Activated CD4-positive, alpha-beta T cell treated with anti-CD3 and anti-CD28 coated beads for 24 hours (primary cell): Measurements from ENCODE around the gene ZNF213.
A peak's percentile ranks its signal among the peaks of the same experiment; 100 is the strongest.

Source experiments
- DNase-seq, 2 donors: peaks; one replicate each; pipeline ENCODE4 v3.0.0-alpha.2; 2020; ENCODE audit warnings: low read depth in 2 of 2

Gene ZNF213

GRCh38 chr16:3101018-3101840, 33.6 kb upstream of the ZNF213 start:
- peak in 1 of 2 donors; percentile 21 for DNase-seq

GRCh38 chr16:3101841-3102470, 32.9 kb upstream of the ZNF213 start:
- no peak for DNase-seq

GRCh38 chr16:3106205-3106928, 28.5 kb upstream of the ZNF213 start:
- peak; percentile 84 to 89 for DNase-seq

DNA sequence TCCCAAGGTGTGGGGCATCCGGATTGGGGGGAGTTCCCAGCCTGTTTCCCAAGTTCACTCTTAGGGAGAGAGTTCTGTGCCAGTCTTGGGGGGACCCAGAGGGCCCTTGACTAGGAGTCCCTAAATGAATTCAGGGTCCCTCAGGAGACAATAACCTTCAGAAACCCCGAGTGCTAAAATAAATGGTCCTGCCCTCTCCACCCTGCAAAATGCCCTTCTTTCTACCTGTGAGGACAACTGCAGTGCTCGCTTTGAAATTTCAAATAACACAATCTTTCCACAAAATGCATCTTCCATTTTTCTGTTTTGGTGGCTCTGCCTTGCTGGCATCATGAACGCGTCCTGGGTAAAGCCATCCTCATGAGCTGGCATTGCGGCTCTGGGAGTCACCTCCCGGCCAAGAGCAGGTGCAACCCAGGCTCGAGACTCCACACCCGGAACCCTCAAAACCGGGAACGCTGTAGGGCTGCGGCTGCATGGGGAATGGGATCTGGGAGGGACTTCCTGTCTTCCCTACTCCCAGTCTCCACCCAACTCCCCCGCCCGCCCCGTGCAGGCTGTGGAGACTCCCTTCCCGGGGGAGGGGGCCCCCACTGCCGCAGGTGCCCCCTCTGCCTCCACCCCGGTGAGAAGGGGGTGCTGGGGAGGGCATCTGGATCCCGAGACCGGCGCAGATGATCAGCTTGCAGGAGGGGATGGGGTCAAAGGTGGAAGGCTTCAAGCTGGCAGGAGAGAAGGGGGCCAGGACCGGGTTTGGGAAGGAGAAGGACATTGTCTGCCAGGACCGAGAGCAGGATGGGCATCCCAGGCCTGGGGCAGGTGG, 22.6 kb upstream of the ZNF213 start, which contains the start of gene ZNF205:
ZNF205 (plus strand) TSS at position 529 of the 823 bp plus-strand sequence. CDS start 845 bp downstream, outside the sequence.
- DNase-seq: no peak

- no peak for DNase-seq
Measured at GRCh38 chr16:3112881-3113574, 21.8 kb upstream of the ZNF213 start.

GRCh38 chr16:3113765-3114479, 20.9 kb upstream of the ZNF213 start:
- no peak for DNase-seq

- no peak for DNase-seq
Measured at GRCh38 chr16:3115003-3115402, 19.8 kb upstream of the ZNF213 start.

DNA sequence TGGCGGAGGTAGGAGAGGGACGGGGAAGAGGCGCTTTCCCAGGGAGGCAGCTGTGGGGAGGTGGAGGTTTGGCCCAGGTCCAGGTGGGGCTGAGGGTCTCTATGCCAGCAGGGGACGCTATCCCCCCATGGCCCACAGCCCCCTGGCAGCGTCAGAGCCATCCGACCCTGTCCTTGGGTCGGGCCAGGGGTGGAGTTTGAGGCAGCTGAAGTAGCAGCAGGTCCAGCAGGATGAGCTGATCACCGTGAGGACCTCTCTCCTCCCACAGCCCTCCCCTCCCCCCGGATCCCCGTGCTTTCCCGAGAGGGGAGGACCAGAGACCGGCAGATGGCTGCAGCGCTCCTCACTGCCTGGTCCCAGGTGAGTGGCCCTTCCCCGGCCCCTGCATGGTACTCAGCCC, 19.3 kb upstream of the ZNF213 start:
- DNase-seq: no peak

- DNase-seq: no peak
Measured at GRCh38 chr16:3118204-3118790, 16.5 kb upstream of the ZNF213 start.

DNA sequence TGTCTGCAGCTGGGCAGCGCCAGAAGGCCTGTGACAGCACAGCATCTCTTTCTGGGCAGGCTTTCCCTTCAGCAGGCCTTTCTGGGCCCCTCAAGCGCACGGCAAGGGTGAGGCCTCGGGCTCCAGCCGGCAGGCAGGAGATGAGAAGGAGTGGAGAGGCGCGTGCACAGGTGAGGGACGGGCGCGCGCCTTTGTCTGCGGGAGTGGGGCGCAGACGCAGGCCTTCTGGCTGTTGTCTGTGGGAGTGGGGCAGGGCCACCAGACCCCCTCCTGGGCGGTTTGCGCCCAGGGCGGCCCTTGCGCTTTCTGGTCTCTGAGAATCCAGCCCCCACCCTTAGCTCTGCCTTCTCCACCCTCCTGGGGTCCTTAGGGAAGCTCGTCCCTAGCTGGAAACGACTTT, 16.0 kb upstream of the ZNF213 start:
- DNase-seq: no peak

DNA sequence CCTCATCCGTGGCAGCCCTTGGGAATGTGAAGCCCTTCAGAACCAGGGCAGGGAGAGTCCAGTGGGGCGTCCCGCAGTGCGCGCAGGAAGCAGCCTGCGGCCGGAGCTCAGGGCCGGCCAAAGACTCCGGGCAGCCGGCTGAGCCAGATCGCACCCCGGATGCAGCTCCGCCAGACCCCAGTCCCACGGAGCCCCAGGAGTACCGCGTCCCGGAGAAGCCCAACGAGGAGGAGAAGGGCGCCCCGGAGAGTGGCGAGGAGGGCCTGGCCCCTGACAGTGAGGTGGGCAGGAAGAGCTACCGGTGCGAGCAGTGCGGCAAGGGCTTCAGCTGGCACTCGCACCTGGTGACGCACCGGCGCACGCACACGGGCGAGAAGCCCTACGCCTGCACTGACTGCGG, 15.5 kb upstream of the ZNF213 start:
- DNase-seq: no peak

DNA sequence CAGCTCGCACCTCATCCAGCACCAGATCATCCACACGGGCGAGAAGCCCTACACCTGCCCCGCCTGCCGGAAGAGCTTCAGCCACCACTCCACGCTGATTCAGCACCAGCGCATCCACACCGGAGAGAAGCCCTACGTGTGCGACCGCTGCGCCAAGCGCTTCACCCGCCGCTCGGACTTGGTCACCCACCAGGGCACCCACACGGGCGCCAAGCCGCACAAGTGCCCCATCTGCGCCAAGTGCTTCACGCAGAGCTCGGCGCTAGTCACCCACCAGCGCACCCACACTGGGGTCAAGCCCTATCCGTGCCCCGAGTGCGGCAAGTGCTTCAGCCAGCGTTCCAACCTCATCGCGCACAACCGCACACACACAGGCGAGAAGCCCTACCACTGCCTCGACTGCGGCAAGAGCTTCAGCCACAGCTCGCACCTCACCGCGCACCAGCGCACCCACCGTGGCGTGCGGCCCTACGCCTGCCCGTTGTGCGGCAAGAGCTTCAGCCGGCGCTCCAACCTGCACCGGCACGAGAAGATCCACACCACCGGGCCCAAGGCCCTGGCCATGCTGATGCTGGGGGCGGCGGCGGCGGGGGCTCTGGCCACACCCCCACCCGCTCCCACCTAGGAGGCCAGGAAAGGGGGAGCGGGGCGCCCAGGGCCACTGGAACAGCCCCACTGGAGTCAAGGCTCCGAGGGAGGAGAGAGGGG, 15.0 kb upstream of the ZNF213 start:
- DNase-seq: no peak

DNA sequence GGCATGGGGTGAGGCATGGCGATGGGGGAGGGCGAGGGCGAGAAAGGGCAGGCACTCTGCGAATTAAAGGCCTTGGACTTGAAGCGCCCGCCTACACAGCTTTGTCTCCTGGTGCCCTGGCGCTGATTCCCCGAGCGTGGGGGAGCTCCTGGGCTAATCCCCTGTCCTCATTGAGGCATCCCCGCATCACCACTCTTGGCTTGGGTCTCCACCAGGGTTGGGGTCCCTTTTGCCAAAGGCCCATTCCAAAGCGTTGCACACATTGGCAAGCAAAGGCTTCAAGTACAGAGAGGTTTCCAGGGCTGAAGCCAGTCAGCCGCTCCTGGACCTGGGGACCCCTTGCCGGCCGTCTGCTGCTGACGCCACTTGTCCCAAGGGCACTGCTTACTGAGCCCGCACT, 14.4 kb upstream of the ZNF213 start:
- DNase-seq: no peak

GRCh38 chr16:3121851-3122467, 12.9 kb upstream of the ZNF213 start:
- DNase-seq: no peak

DNA sequence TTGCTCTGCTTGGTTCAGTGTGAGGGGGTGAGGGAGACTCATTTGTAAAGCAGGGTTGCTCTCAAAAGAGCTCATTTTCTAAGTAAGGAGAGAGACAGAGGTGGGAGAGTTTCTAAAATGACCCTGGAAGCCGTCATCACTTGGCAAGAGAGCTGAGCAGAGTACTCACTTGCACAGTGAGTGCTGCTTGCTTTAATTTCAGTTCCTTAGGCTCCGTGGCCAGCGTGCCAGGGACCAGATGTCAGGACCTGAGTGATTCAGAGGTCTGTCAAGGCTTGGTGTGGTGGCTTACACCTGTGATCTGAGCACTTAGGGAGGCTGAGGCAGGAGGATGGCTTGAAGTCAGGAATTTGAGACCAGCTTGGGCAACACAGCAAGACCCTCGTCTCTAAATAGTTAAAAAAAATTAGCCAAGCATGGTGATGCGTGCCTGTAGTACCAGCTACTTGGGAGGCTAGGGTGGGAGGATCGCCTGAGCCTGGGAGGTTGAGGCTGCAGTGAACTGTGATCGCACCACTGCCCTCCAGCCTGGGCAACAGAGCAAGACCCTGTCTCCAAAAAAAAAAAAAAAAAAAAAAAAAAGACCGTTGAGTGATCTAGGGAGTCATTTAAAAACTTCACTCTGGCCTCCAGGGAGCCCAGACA, 11.8 kb upstream of the ZNF213 start:
- DNase-seq: no peak

- DNase-seq: peak; percentile 97
Measured at GRCh38 chr16:3123986-3124886, 10.6 kb upstream of the ZNF213 start.

DNA sequence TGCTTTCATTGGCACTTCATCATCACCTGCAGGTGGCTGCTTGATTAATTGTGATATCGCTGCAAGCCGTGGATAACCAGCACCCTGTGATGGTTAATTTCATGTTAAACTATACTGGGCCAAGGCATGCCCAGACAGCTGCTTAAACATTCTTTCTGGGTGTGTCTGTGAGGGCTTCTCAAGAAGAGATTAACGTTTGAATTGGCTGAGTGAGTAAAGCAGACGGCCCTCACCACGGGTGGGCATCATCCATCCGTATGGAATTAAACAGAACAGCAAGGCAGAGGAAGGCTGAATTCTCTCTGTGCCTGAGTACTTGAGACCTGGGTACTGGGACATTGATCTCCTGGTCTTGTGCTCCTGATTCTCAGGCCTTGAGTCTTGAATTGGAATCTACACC, 7.1 kb upstream of the ZNF213 start:
- no peak for DNase-seq
